ENCODE measurements around the gene SGCD.

The SGCD gene

DNA sequence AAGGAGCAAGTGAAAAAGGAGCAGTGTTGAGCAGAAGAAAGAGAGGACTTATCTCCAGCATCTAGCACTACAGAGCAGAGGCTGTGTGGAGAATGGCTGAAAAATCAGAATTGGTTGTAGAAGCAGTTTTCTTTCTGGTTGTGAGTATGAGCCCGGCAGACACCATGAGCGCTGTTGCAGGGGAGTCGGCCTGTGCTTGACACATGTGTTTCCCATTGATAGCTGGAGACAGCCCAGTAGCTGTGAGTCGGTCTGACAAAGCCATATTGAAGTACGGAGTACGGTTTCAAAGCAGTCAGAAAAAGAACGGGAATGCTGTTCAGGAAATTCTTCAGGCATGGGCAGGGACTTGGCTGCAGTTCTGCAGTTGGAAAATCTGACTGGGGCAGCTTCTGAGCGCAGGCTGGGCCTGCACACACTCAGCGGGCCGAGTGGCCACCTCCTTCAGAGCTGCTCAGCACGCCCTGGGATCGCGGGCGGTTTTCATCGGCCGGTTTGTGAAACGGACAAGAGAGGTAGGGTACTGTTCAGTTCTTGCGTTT is at the start of gene SGCD:
SGCD (plus strand) TSS at position 447 of the 542 bp plus-strand sequence.
- no peak for DNase-seq

DNA sequence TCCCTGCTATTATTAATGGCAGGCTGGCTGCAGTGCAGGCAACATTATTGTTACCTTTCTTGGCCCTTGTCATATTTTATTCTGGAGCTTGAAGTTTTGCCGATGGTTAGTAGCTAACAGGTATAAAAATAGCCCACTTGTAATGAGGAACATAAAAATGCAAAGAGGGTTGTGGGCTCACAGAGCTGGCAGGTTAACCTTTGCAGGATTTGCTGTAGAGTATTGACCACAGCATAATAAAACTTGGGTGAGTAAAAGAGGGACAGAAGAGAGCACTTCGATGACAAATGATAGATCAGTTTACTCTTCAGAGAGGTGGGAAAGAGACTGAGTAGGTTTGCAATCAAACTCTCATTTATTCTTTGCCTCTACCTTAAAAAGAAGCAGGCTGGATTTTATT is 49.7 kb upstream of the SGCD start:
- DNase-seq = no peak

DNA sequence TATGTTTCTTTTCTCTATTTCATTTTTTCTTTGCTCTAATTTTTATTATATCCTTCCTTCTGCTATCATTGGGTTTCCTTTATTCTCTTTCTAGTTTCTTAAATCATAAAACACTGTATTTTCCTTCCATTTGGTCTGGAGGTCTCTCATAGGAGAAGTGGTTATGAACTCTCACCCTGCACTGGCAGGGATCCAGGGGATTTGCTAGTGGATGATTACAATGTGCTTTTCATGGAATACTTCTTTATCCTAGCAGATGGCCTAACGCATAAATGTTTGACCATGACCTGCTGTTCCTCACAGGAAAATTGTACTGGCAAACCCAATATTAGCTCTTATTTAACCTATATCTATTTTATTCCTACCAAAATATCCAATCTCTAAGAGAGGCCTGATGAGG is 31.5 kb upstream of the SGCD start:
- no peak for DNase-seq

DNA sequence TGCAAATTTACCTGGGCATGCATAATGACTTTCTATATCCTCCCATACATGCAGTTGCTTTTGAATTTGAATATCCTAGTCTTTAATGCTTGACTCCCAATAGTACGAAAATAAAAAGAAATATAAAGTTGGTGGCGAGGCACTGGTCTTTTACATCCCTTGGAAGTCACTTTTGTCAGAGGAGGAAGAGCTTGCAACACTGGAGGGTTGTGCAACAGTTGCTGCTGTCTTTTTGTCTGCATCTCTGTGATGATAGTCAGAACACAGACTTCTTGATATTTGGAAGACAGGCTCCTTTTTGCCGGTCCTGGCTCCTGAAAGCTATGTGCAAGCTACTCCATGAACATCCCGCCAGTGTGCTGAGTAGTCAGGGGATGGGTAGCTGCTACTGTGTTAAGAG is 16.8 kb upstream of the SGCD start:
- no peak for DNase-seq

DNA sequence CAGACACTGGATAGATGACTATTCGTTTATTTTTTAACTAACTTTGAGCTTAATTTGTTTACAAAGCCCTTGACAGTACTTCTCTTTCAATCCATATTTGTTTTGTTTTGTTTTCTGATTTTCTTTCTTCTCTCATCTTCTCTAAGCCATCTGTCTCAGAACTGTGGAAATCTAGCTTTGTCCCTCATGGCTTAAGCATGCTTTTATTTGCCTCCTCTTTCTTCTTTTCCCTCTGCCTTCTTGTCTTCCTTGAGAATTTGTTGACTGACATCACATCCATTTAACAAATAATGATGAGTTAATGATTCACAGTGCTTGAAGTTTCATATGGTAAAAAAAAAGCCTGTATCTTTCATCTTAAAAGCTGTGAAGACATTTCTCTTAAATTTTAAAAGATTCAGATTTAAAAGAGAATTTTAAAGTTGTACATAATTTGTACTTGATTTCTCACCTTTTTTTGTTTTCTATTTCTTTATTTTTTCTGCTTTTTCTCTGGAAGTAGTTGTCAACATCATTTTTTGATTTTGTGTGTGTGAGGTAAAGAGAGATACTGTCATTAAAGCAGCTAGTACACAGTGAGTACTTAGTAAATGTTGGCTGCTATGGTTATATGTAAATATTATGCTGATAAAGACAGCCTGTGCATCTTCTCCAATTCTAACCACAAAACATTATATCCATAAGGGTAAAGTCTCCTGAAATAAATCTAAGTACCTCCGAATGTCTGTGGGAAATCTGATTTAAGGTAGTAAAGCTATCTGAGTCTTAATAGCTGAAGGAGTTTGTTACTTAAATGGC is 13.9 kb upstream of the SGCD start:
- no peak for DNase-seq

DNA sequence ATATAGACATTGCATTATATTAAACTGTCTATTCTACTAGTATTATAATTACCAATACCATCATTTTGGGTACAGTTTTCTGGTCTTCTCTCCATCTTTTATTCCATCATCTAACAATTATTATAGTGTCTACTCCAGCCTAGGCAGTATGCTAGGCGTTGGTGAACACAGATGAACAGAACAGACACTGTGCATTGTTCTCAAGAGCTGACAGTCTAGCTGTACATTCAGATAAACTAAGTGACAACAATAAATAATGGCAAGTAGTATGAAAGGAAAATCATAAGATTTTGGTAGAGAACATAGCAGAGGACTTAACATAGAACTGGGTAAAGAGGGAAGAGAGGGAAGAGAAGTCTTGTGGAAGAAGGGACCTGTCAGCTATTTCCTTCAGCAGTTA is 12.5 kb upstream of the SGCD start:
- no peak for DNase-seq

DNA sequence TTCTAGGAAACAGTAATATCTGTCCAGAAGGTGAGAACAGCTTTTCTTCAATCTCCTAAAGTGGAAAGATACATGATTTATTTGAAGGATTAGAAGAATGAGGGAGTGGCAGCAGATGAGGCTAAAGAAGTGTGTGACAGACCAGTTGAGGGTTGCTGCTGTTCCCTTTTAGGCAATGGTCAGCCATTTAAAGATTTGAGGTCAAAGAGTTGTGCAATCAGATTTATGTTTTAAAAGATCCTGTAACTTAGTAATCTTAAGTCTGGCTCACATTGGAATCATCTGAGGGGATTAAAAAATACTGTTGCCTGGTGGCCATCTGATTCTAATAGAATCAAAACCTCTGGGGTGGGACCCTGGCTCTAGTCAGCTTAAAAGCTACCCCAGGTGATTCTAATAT is 4.3 kb upstream of the SGCD start:
- DNase-seq = no peak

DNA sequence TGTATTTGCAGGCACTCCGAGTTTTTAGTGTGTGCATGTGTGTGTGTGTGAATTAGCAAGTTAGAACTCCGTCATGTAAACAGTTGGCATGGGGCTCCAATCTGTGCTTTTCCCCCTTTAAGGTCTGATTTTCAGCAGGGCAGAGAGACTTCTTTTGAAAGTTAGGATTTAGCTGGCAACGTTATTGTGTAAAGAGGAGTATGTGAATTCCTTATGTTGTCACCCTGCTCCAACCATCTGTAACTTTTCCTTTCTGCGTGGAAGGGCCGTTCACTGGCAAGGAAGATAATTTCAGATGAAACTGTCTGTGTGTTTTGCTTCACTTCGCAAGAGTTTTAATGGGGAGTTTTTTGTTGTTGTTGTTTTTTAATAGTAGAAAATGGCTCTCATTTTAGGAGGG is 332 bp downstream of the SGCD start:
- DNase-seq = no peak

DNA sequence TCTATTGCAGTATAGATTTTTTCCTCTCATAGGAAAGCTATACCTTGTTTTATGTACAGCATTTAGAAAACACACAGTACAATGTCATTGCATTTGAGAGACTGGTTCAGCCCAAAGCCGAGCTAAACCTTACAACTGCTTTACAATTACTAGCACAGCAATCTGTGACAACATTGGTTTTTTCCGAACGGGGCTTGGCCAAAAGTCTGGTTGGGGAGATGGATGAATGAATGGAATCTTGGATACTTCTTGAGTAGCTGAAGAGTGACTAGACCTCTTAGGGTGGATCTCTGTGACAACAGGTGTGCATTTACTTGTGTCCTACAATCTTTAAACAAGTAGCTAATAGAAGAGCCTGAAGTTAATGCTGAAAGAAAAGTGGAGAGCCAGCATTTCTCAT is 1.2 kb downstream of the SGCD start:
- no peak for DNase-seq

DNA sequence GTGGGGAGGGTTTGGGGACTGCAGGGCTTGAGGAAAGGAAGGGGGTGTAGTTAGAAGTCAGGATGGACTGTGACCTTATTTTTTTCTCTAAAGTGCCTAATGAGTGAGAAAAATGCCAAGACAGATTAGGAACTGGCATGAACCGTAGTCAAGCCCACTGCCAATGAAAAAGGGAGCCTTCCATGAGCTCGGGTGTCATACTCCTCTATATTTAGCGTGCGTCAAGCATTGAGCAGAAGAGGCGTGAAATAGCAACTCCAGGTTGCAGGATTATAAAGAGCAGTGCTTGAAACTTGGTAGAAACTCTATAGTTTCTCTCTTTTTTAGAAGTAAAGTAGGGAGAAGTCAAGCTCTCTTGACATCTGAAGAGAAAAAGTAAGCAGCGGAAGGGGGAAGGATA is 1.8 kb downstream of the SGCD start:
- DNase-seq = no peak

DNA sequence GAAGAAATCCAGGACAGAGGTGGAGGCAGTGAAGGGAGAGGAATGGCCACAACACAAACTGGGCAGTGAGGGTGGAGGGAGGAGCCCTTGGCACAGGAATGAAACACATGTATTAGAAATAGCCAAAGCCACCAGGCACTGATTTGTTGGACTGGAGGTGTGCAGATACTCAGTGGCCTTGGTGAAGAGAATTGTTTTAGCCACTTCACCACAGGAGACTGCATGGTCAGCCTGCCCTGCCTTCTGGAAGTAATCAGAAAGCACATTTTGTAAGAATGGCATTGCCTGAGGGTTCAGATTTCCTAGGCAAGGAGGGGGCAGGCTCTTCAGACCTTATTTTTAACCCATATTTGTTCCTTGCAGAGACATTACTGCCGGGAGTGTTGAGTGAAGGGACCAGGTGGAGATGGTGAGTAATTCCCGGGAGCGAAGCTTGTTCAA is 2.2 kb downstream of the SGCD start:
- DNase-seq = no peak

DNA sequence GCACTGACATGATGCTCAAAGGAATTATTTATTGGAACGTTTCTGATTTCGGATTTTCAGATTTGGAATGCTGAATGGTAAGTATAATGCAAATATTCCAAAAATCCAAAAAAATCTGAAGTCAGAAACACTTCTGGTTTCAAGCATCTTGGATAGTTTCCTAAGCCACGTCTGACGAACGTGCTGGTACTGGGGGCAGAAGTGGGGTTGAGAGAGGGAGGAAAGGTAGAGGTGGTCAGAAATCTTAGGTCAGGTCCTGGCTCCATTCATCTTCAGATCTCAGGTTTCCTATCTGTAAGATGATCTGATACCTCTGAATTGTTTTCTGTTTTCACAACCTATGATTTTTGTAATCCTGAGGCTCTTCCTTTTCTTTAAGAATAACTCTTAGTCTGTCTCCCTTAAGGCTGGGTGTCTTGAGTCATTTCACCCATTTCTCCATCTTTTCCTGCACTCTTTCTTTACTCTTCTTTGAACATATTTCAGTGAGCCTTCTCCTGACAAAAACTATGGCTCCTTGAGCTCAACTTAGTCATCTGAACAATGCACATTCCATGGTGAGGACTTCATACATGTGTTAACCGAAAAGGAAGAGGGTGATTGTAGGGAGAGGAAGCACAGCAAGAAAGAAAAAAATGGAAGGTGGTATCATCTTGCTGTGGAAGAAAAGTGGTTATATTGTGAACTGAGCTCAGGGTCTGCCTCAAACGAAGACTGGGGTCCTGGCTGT is 3.3 kb downstream of the SGCD start:
- DNase-seq = no peak

DNA sequence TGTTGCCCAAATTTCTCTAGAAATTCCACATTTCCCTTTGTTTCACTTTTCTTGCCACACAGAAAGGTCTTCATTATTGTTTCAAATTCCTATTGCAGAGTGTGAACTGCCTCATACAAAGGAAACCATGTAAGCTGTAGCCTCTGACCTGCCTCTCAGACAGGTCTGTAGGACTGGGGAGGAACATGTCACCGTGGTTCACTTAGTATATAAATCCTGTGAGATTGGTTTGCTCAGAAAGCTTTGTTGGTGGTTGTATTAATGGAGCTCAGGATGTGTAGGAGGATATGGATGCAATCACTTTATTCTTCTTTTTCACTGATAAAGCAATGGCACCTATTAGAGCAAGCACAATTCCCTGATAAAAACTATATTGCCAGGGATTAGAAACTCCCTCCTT is 4.2 kb downstream of the SGCD start:
- no peak for DNase-seq

DNA sequence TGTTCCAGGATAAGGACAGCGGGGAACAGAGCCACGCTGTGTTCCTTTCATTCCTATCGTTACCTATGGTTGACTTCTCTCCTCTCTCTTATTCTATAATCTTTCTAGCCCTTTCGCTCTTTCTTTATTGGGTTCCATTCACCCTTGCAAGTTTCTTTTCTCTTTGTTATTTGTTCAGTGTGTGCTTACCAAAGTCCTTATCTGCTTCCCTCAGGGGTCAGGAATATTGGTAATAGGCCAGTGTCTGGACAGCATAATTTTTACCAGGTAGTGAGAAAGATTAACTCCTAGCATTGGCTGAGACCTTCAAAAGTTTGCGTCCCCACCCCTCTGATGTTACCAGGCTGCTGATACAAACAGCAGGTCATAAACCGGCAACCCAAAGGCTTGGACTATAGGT is 4.9 kb downstream of the SGCD start:
- no peak for DNase-seq

DNA sequence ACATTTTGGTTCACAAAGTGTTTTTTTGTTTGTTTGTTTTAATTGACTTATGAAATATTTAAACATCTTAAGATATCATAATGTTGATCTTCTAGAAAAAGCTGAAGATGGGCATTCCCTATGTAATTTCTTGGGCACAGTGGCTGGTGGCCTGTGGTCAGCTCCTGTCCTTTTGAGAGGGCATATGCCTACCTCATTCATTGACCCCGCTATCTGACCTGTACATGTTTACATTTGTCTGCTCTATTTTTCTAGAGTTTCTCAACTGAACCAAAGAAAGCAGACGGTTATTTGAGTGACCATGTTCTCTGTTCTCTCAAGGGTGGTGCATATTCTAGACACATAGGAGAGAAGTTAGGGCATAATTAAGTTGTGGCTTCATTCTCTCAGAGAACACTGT is 5.3 kb downstream of the SGCD start:
- no peak for DNase-seq

DNA sequence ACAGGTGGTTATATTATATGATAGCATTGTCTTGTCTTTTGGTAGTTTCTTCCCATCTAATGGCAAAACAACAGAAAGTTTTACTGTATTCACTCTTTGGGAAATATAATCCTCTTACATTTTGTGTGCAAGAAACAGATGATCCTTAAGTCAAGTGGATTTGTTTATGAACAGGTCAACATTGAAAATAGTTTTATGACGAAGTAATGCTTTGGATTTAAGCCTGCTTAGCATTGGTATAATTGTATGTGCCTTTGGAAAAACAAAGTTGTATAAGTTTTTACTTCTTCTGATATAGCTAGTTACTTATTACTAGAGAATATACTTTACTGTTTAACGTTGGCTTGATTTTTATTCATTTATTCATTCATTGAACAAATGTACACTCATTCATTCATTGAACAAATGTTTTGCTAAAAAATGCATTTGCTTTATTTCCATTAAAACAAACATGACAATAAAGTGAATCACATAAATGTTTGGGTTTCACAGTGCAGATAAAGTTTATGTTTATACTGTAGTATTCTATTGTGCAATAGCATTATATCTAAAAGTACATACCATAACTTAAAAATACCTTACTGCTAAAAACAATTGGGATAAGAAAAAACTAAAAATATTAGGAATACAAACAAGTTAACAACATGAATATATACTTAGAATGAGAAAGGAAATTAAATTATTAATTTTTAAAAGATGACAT is 12.3 kb downstream of the SGCD start:
- no peak for DNase-seq

DNA sequence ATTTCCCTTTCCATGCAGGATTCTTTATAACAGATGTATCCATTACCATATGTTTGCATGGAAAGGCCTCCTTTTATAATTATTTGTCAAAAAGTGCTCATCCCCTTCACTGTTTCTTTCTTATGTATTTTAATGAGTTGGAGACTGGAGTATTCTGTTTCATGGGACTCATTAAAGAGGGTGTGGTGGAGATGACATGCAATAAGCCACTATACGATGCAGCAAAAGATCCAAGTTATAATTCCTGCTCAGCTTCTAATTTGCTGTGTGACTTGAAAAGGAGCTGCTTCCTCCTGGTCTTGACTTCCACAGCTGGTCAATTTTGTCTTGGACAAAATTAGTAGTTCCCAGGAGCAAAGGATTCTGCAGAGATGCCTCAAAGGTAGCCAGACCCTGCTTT is 13.9 kb downstream of the SGCD start:
- no peak for DNase-seq

DNA sequence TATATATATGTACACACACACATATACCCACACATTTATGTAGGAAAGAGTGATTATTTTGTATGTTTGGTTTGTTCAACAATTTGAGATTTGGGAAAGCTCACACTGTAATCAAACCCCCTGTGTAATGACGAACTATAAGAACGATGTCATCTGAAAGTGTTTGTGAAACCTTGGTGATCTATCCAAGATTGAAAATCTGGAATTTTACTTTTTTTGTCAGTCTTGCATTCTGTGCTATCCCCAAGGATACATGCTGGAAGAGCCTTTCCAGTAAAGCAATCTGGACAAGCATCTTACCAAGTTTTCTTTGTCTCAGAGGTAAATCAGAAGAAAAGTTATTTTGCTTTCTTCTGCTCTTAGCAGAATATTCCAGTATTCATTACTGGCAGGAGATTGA is 23.3 kb downstream of the SGCD start:
- no peak for DNase-seq

DNA sequence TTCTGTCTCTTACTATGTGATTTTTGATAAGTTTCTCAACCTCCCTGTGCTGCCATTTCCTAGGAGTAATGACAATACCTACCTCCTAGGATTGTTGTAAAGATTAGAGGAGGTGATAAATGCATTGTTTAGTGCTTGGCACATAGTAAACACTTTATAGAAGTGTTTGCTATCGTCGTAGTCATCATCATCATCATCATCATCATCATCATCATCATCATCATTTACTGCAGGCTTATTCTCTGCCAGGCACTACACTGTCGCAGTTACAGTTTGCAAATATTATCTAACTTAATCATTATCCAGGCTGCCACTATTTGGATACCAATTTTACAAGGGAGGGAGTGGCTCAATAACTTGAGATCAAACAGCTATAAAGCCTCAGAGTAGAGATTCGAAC is 24.5 kb downstream of the SGCD start:
- DNase-seq = no peak

DNA sequence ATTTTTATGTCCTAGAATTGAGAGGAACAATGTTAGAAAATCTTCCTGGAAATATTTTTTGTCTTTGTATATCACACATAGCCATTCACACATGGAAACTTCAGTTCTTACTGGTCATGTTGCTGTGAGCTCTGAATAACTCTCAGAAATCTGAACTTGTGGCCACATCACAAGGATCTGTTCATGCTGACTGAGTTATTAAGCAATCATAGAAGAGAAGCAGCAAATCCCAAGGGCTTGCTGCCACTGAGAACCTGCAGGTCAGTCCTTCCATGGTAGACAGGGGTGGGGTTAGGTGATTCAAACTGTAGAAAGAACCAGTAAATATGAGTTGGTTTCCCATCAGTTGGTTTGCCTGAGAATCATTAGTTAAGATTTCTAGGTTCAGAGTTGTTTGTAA is 27.6 kb downstream of the SGCD start:
- no peak for DNase-seq

DNA sequence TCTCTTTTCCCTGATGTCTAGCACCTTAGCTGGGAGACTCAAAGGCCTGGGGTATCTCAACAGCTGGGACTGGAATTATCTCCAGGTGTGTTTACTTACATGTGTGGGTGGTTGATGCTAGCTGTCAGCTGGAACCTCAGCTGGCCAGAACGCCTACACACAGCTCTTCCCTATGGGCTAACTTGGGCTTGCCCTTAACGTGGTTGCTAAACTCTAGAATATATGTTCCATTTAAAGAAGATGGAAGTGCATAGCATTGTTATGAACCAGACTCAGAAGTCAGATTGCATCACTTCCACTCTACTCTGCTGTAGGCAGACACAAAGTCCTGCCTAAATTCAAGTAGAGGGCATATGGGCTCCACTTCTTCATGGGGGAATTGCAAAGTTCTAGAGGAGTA is 29.3 kb downstream of the SGCD start:
- DNase-seq = no peak

DNA sequence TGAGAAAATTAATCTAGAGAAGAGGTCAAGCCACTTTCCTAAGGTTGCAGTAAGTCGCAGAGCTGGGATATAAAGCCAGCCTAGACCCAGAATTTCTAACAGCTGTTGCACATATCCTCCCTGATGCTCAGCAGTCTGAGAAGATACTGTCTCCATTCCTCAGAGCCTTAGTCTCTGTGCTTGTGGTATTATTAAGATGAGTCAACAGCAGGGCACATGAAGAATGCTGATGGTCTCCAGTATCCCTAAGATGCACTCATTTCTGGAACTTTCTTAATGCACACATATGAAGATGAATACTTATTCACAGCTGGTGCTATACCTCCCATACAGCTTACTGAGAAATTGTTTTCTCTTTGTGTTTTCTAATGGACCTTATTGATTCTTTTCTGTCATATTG is 32.5 kb downstream of the SGCD start:
- DNase-seq = no peak

DNA sequence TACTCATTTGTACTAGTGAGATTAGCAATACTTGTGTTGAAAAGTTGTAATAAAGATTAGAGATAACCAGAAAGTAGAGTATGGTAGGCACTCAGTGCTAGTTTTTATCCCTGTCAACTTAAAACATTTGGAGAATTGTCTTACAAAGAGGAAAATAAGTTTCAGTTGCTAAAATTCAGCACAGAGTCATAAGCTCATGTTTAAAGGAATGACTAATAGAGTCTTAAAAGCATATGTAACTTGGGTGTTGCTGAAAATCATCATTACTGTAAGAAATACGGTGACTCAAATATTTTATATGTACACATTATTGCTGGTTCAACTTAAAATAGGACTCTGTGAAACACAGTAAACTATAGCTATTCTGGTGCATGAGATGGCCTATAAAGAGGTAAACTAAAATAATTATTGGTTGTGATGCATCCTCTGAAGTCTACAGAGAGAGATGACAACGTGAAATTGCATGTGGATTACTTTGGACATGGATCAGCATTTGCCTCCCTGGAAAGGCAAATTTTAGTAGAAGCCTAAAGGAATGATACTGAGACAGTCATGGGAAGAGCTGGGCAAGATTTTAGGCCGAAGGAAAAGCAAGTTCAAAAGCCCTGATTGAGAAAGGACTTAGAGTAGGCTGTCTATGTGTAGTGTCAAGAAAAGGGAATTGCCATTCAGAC is 34.6 kb downstream of the SGCD start:
- no peak for DNase-seq

Measured in activated CD4-positive, CD25-positive, alpha-beta regulatory T cell treated with anti-CD3 and anti-CD28 coated beads, Interleukin-2, amount 50 U/mL, for 72 hours (primary cell).